Hepatocyte (in vitro differentiated cells): ENCODE results near the gene TAF11L14.

Experiments used
- EZH2 ChIP-seq: fragments of 200-600 bp; sonication (generic); IDR thresholded peaks from 2 replicates; pipeline ENCODE4 v1.6.1; 2016; ENCODE audit warnings: antibody characterized with exemption, mild to moderate bottlenecking, borderline replicate concordance
- TF ChIP-seq, protein P1 (sequence below): fragments of 200-600 bp; sonication (generic); IDR thresholded peaks from 2 replicates; pipeline ENCODE4 v1.5.1; 2016; ENCODE audit warnings: antibody characterized with exemption, mild to moderate bottlenecking; ENCODE audit not compliant: poor library complexity

DNA sequence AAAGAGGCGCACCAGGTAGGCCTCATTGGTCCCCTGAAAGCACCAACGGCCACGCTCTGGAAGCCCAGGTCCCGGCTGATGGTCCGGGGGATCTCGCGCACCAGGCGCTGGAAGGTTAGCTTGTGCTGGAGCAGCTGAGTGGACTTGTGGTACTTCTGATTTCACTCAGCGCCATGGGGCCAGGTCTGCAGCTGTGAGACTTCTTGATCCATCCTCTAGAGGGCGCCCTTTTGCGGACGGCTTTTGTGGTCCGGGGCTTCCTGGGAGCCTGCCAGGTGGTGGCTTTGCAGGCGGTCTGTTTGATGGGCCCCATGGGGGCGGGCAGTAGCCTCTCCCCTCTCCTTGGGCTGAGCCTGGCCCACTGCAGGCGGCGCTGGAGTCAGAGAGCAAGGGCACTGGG, 13.6 kb upstream of the TAF11L14 start:
- TF ChIP-seq, protein P1, sequence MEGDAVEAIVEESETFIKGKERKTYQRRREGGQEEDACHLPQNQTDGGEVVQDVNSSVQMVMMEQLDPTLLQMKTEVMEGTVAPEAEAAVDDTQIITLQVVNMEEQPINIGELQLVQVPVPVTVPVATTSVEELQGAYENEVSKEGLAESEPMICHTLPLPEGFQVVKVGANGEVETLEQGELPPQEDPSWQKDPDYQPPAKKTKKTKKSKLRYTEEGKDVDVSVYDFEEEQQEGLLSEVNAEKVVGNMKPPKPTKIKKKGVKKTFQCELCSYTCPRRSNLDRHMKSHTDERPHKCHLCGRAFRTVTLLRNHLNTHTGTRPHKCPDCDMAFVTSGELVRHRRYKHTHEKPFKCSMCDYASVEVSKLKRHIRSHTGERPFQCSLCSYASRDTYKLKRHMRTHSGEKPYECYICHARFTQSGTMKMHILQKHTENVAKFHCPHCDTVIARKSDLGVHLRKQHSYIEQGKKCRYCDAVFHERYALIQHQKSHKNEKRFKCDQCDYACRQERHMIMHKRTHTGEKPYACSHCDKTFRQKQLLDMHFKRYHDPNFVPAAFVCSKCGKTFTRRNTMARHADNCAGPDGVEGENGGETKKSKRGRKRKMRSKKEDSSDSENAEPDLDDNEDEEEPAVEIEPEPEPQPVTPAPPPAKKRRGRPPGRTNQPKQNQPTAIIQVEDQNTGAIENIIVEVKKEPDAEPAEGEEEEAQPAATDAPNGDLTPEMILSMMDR, result no peak
- TF ChIP-seq EZH2, result no peak
